Urinary bladder (tissue), 4 donors: ENCODE data around the gene SCAMP3. TPM values are rescaled to one million over a fixed set of nuclear protein-coding genes. Genes with fewer than 3 reads are reported as not detected.
"Not testable (repeated sequence)": the region's sequence is repeated elsewhere in the genome, so short reads cannot be mapped to it uniquely, and the experiment has no call there.

Experiments used
- DNase-seq: peaks from one replicate; pipeline ENCODE4 v3.0.0-alpha.2; 2015; ENCODE audit errors: extremely low spot score
- H3K27ac ChIP-seq: one replicate; pipeline ENCODE4 v1.5.1; 2013; ENCODE audit warnings: low read depth, mild to moderate bottlenecking, moderate library complexity
- H3K36me3 ChIP-seq: one replicate; pipeline ENCODE4 v1.6.1; 2013; ENCODE audit warnings: mild to moderate bottlenecking, moderate library complexity; ENCODE audit not compliant: insufficient read depth
- H3K4me1 ChIP-seq: one replicate; pipeline ENCODE4 v1.6.1; 2013; ENCODE audit warnings: mild to moderate bottlenecking, moderate library complexity; ENCODE audit not compliant: insufficient read depth
- H3K4me3 ChIP-seq: one replicate; pipeline ENCODE4 v1.5.1; 2013; ENCODE audit warnings: low read depth, low read length
- WGBS: extraction: QIAGEN DNeasy Blood & Tissue Kit; methylation state at CpG from one replicate; pipeline ENCODE4 v1.1.7; 2013; 5-methylcytosine and 5-hydroxymethylcytosine counted together
- polyA plus RNA-seq: library from polyadenylated mRNA; stranded (reverse); fragments of 200-250 nt; gene quantifications from one replicate; pipeline ENCODE4 v1.2.3, GENCODE V29; 2013
- total RNA-seq: library from RNA; depleted of rRNA; stranded (reverse); fragments of >200 nt; gene quantifications from one replicate; pipeline ENCODE4 v1.2.3, GENCODE V29; 2014
- donor health status: healthy with polysubstance abuse.
- donor health status: healthy.

The SCAMP3 gene
- total and polyA plus RNA-seq, 2 donors: 13.1 to 74.9 TPM

GRCh38 chr1:155295183-155295941 is 33.2 kb upstream of the SCAMP3 start:
- H3K4me1 ChIP-seq: no peaks in the 10 kb centered on the region
- H3K4me3 ChIP-seq: no peak overlapping the region
- no peak overlapping the region for H3K27ac ChIP-seq
- no peaks in the 10 kb centered on the region for H3K36me3 ChIP-seq
- DNase-seq: no peak
- WGBS: 9% methylated on average over 47 of the region's 47 CpGs

GRCh38 chr1:155294520-155295182 is 32.5 kb upstream of the SCAMP3 start:
- Histone ChIP-seq H3K36me3 (no peaks in the 10 kb centered on the region), H3K4me3 (no peak overlapping the region), H3K27ac (no peak overlapping the region), H3K4me1 (no peaks in the 10 kb centered on the region)
- WGBS: 38% methylated on average over 46 of the region's 46 CpGs
- DNase-seq: no peak

- Histone ChIP-seq H3K27ac (no peak overlapping the region), H3K4me1 (no peaks in the 10 kb centered on the region), H3K36me3 (no peaks in the 10 kb centered on the region), H3K4me3 (no peak overlapping the region)
- 84% methylated on average over 17 of the region's 17 CpGs for WGBS
- no peak for DNase-seq
Measured at GRCh38 chr1:155293086-155293749, 31.1 kb upstream of the SCAMP3 start.

- DNase-seq, H3K4me3 ChIP-seq, H3K36me3 ChIP-seq, H3K4me1 ChIP-seq, H3K27ac ChIP-seq: not testable (repeated sequence)
- 77% methylated on average over 10 of the region's 10 CpGs for WGBS
Measured at GRCh38 chr1:155291006-155291405, 28.8 kb upstream of the SCAMP3 start.

GRCh38 chr1:155287987-155288543 is 25.9 kb upstream of the SCAMP3 start:
- no peaks in the 10 kb centered on the region for H3K4me1 ChIP-seq
- WGBS: 89% methylated on average over 21 of the region's 21 CpGs
- H3K27ac ChIP-seq: no peak overlapping the region
- DNase-seq: no peak
- H3K36me3 ChIP-seq: no peaks in the 10 kb centered on the region
- no peak overlapping the region for H3K4me3 ChIP-seq

- Histone ChIP-seq H3K36me3 (no peaks in the 10 kb centered on the region), H3K4me1 (no peaks in the 10 kb centered on the region), H3K4me3 (no peak overlapping the region), H3K27ac (no peak overlapping the region)
- WGBS: 98% methylated on average over 2 of the region's 2 CpGs
- DNase-seq: no peak
Measured at GRCh38 chr1:155286544-155286943, 24.4 kb upstream of the SCAMP3 start.

- DNase-seq: no peak
Measured at GRCh38 chr1:155285631-155286044, 23.5 kb upstream of the SCAMP3 start.

GRCh38 chr1:155285063-155285462 is 22.9 kb upstream of the SCAMP3 start:
- Histone ChIP-seq H3K4me3 (no peak overlapping the region), H3K36me3 (no peaks in the 10 kb centered on the region), H3K27ac (no peak overlapping the region), H3K4me1 (no peaks in the 10 kb centered on the region)
- 94% methylated on average over 14 of the region's 14 CpGs for WGBS
- DNase-seq: no peak

More at GRCh38 chr1:155285631-155286044, 23.5 kb upstream of the SCAMP3 start:
- 92% methylated on average over 18 of the region's 18 CpGs for WGBS
- Histone ChIP-seq H3K4me3 (no peak overlapping the region), H3K27ac (no peak overlapping the region), H3K4me1 (no peaks in the 10 kb centered on the region), H3K36me3 (no peaks in the 10 kb centered on the region)

- Histone ChIP-seq H3K4me1 (no peaks in the 10 kb centered on the region), H3K36me3 (no peaks in the 10 kb centered on the region), H3K4me3 (no peak overlapping the region), H3K27ac (no peak overlapping the region)
- WGBS: 95% methylated on average over 12 of the region's 12 CpGs
- DNase-seq: no peak
Measured at GRCh38 chr1:155284476-155284875, 22.3 kb upstream of the SCAMP3 start.

- Histone ChIP-seq H3K36me3 (no peaks in the 10 kb centered on the region), H3K4me3 (no peak overlapping the region), H3K27ac (no peak overlapping the region), H3K4me1 (no peaks in the 10 kb centered on the region)
- WGBS: 94% methylated on average over 29 of the region's 29 CpGs
- DNase-seq: no peak
Measured at GRCh38 chr1:155282488-155283091, 20.4 kb upstream of the SCAMP3 start.

- Histone ChIP-seq H3K4me3 (no peak overlapping the region), H3K27ac (no peak overlapping the region), H3K4me1 (peaks cover 2% of the 10 kb centered on the region), H3K36me3 (no peaks in the 10 kb centered on the region)
- WGBS: 86% methylated on average over 2 of the region's 2 CpGs
- DNase-seq: no peak
Measured at GRCh38 chr1:155279268-155279667, 17.1 kb upstream of the SCAMP3 start.

GRCh38 chr1:155278689-155279160 is 16.6 kb upstream of the SCAMP3 start:
- 62% methylated on average over 10 of the region's 10 CpGs for WGBS
- Histone ChIP-seq H3K4me3 (no peak overlapping the region), H3K36me3 (no peaks in the 10 kb centered on the region), H3K27ac (no peak overlapping the region), H3K4me1 (peaks cover 2% of the 10 kb centered on the region)
- no peak for DNase-seq

- H3K36me3 ChIP-seq: no peaks in the 10 kb centered on the region
- no peak for DNase-seq
- H3K4me1 ChIP-seq: peaks cover 2% of the 10 kb centered on the region
- WGBS: 1% methylated on average over 29 of the region's 29 CpGs
- H3K27ac ChIP-seq: no peak overlapping the region
- peak overlapping the region; percentile 70 for H3K4me3 ChIP-seq
Measured at GRCh38 chr1:155277902-155278688, 15.9 kb upstream of the SCAMP3 start.
